ENCODE data around the gene MAP3K9.

- no peak for TF ChIP-seq CTCF (IDR thresholded peaks at IDR 0.05)
- TF ChIP-seq TCF7L2 (IDR thresholded peaks at IDR 0.05; ENCODE audit: low read depth, low read length), result no peak
- TF ChIP-seq REST (IDR thresholded peaks at IDR 0.05; ENCODE audit: insufficient read depth in 1 of 2, low read depth in 2 of 2, low read length in 1 of 2), result no peak
- TF ChIP-seq POLR2AphosphoS5 (IDR thresholded peaks at IDR 0.05; ENCODE audit: low read depth, low read length), result no peak
- TF ChIP-seq SIN3A (IDR thresholded peaks at IDR 0.05; ENCODE audit: borderline replicate concordance, insufficient read depth, low read depth, low read length), result no peak
Measured at GRCh38 chr14:70810621-70811020, 1.3 kb upstream of the MAP3K9 start.

All from Panc1 (cell line).